Mesenchymal stem cell (in vitro differentiated cells and primary cell): ENCODE data around the gene SPATA32.

Experiments used
- DNase-seq: peaks from one replicate; pipeline ENCODE4 v3.0.0-alpha.2; 2013
- H2AFZ ChIP-seq: one replicate; pipeline ENCODE4 v1.6.1; 2013; ENCODE audit warnings: low read depth, mild to moderate bottlenecking, control low read depth, inconsistent platforms, low read length, moderate library complexity
- H2AK5ac ChIP-seq: 2 replicates; pipeline ENCODE4 v1.6.1; 2013; ENCODE audit warnings: low read length, moderate library complexity, mild to moderate bottlenecking, inconsistent platforms; ENCODE audit not compliant: severe bottlenecking
- H2BK120ac ChIP-seq: one replicate; pipeline ENCODE4 v1.6.1; 2013; ENCODE audit warnings: low read depth, mild to moderate bottlenecking, inconsistent platforms, low read length, moderate library complexity
- H2BK12ac ChIP-seq, 2 experiments: one replicate each; pipeline ENCODE4 v1.6.1; 2013; ENCODE audit warnings: inconsistent platforms in 2 of 2, low read length in 2 of 2, mild to moderate bottlenecking in 2 of 2, moderate library complexity in 2 of 2, control low read depth in 1 of 2
- H2BK15ac ChIP-seq: one replicate; pipeline ENCODE4 v1.6.1; 2013; ENCODE audit warnings: mild to moderate bottlenecking, low read depth, inconsistent platforms; ENCODE audit not compliant: poor library complexity, severe bottlenecking
- H2BK5ac ChIP-seq: 2 replicates; pipeline ENCODE4 v1.6.1; 2013; ENCODE audit warnings: low read depth, mild to moderate bottlenecking, low read length, control low read depth, inconsistent platforms; ENCODE audit not compliant: poor library complexity, severe bottlenecking
- H3K14ac ChIP-seq, 2 experiments: one replicate each; pipeline ENCODE4 v1.6.1; 2013; ENCODE audit warnings: inconsistent platforms in 2 of 2, low read length in 2 of 2, control low read depth in 1 of 2, mild to moderate bottlenecking in 1 of 2, moderate library complexity in 1 of 2
- H3K18ac ChIP-seq, 2 experiments: one replicate each; pipeline ENCODE4 v1.6.1; 2013; ENCODE audit warnings: inconsistent platforms in 2 of 2, low read length in 2 of 2, control low read depth in 1 of 2, low read depth in 1 of 2, mild to moderate bottlenecking in 1 of 2
- H3K23ac ChIP-seq, 2 experiments: one replicate each; pipeline ENCODE4 v1.6.1; 2013; ENCODE audit warnings: inconsistent platforms in 2 of 2, low read length in 2 of 2, mild to moderate bottlenecking in 2 of 2, moderate library complexity in 2 of 2, control low read depth in 1 of 2
- H3K27ac ChIP-seq: 2 replicates; pipeline ENCODE4 v1.5.1; 2013; ENCODE audit warnings: mild to moderate bottlenecking, moderate library complexity, low read length, control low read depth, inconsistent platforms; ENCODE audit not compliant: poor library complexity, severe bottlenecking
- H3K27me3 ChIP-seq, 2 experiments: 2 replicates each; pipeline versions ENCODE4 v1.6.1 to v1.7.0; 2013; ENCODE audit warnings: low read length in 2 of 2, mild to moderate bottlenecking in 2 of 2, moderate library complexity in 2 of 2, control low read depth in 1 of 2, inconsistent platforms in 1 of 2; ENCODE audit not compliant: control insufficient read depth in 1 of 2, insufficient read depth in 1 of 2
- H3K36me3 ChIP-seq, 2 experiments: 2 replicates each; pipeline versions ENCODE4 v1.6.1 to v1.7.0; 2013; ENCODE audit warnings: low read length in 2 of 2, control low read depth in 1 of 2, inconsistent platforms in 1 of 2, low read depth in 1 of 2, mild to moderate bottlenecking in 1 of 2; ENCODE audit not compliant: insufficient read depth in 2 of 2, control insufficient read depth in 1 of 2
- H3K4ac ChIP-seq, 2 experiments: one replicate each; pipeline ENCODE4 v1.6.1; 2013; ENCODE audit warnings: inconsistent platforms in 2 of 2, low read length in 2 of 2, mild to moderate bottlenecking in 2 of 2, moderate library complexity in 2 of 2, control low read depth in 1 of 2, low read depth in 1 of 2
- H3K4me1 ChIP-seq: 2 replicates; pipeline ENCODE4 v1.6.1; 2013; ENCODE audit warnings: low read depth, low read length, control low read depth; ENCODE audit not compliant: control insufficient read depth, insufficient read depth
- H3K4me2 ChIP-seq: 2 replicates; pipeline ENCODE4 v1.6.1; 2013; ENCODE audit warnings: low read length, mild to moderate bottlenecking, inconsistent platforms; ENCODE audit not compliant: poor library complexity, severe bottlenecking
- H3K4me3 ChIP-seq, 2 experiments: 2 replicates each; pipeline versions ENCODE4 v1.5.1 to v1.7.0; 2013; ENCODE audit warnings: low read length in 2 of 2, mild to moderate bottlenecking in 2 of 2, control low read depth in 1 of 2, low read depth in 1 of 2; ENCODE audit not compliant: insufficient read depth in 1 of 2
- H3K79me1 ChIP-seq: replicated peaks from 2 replicates; pipeline ENCODE4 v1.6.1; 2013; ENCODE audit warnings: mild to moderate bottlenecking, control low read depth, low read length, inconsistent platforms; ENCODE audit not compliant: poor library complexity, severe bottlenecking
- H3K9ac ChIP-seq: 2 replicates; pipeline ENCODE4 v1.7.0; 2013; ENCODE audit warnings: mild to moderate bottlenecking, low read length, moderate library complexity
- H3K9me3 ChIP-seq: 2 replicates; pipeline ENCODE4 v1.7.0; 2013; ENCODE audit warnings: mild to moderate bottlenecking, low read length; ENCODE audit not compliant: control insufficient read depth
- H4K8ac ChIP-seq: one replicate; pipeline ENCODE4 v1.6.1; 2013; ENCODE audit warnings: inconsistent platforms, mild to moderate bottlenecking, low read length, moderate library complexity
- H4K91ac ChIP-seq: one replicate; pipeline ENCODE4 v1.6.1; 2013; ENCODE audit warnings: mild to moderate bottlenecking, low read length, inconsistent platforms
- WGBS: methylation state at CpG from one replicate; pipeline ENCODE4 v1.1.7; 2013; ENCODE audit warnings: mixed read lengths; 5-methylcytosine and 5-hydroxymethylcytosine counted together

The SPATA32 gene

DNA sequence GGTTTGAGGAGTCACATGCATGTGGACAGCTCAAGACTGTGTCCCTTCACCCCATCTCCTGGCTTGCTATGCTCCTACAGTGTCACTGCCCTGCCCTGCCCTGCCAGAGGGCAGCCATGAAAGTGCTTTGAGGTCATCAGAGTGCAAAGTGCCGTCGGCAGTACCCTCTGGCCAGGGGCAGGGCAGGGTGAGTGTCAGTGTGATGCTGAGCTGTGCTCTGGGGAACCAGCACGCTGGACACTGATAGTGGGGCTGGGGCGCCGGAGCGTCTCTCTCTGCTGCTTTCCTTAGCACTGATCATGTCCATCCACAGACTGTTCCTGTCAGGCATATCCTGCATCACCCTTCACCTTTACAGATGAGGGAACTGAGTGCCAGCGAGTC, 1.6 kb upstream of the SPATA32 start:
- Histone ChIP-seq H3K4me1 (peaks cover 61% of the 10 kb centered on the region), H2AK5ac (peak overlapping the region; percentile 62), H3K36me3 (peaks cover 41 to 69% of the 10 kb centered on the region in 2 experiments), H3K4me3 (no peak overlapping the region), H2BK12ac (no peak overlapping the region), H3K14ac (no peak overlapping the region), H2AFZ (no peak overlapping the region), H3K9ac (no peak overlapping the region), H3K27ac (peak overlapping the region; percentile 57), H3K23ac (no peak overlapping the region), H3K27me3 (peaks cover 0 to 37% of the 10 kb centered on the region in 2 experiments), H3K79me1 (peaks cover 8% of the 10 kb centered on the region), H2BK5ac (no peak overlapping the region), H4K8ac (no peak overlapping the region), H4K91ac (no peak overlapping the region), H3K4me2 (no peak overlapping the region), H2BK120ac (no peak overlapping the region), H3K18ac (no peak overlapping the region), H3K4ac (no peak overlapping the region), H2BK15ac (no peak overlapping the region), H3K9me3 (no peaks in the 10 kb centered on the region)
- WGBS = 92% methylated on average over 7 of the region's 7 CpGs
- DNase-seq = no peak

DNA sequence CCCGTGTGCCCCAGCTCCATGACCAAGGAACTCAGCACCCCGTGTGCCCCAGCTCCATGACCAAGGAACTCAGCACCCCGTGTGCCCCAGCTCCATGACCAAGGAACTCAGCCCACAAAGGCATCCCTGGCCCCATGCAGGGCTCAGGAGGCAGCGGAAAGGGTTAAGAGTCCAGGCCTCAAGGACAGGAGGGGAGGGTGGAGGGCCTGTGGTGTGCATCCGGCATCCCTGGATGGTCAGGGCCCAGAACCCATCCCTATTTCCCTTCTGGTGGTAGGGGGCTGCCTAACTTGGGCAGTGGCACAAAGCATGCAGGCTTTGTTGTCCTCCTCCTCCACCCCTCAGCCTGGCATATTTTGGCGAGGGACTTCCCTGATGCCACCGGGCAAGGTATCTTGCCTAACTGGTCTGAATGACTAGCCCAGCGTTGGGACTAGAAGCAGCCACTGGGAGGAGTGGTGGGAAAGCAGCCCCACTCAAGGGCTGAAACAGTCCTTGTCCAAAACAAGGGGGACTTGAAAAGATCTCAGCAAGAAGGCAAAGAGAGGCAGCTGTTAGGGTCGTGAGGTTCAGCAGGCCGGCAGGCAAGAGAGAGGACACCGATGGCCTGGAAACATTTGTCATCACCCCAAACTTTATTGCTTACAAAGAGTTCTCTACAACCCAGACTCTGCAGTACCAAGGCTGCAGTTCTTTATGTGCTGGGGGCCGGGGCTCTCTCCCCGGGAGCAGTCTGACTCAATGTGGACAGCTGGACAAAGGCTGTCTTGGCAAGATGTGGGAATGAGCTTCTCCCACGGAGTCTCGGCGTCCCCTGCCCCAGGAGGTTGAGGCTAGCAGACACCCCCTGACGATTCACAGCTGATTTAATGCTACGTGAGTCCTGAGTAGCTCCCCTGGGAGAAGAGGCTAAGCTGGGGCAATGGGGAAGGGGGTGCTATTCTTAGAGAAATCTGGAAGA, 902 bp upstream of the SPATA32 start:
- peak overlapping the region; percentile 57 for H3K27ac ChIP-seq
- peak overlapping the region in 1 of 2 experiments; percentile 18 for H3K18ac ChIP-seq
- H4K91ac ChIP-seq = no peak overlapping the region
- no peak overlapping the region for H3K14ac ChIP-seq
- peaks cover 61% of the 10 kb centered on the region for H3K4me1 ChIP-seq
- no peak overlapping the region for H3K4me3 ChIP-seq
- no peak overlapping the region for H2BK15ac ChIP-seq
- no peak overlapping the region for H3K9ac ChIP-seq
- H3K79me1 ChIP-seq = peaks cover 8% of the 10 kb centered on the region
- peak overlapping the region in 1 of 2 experiments; percentile 53 for H3K23ac ChIP-seq
- H2AFZ ChIP-seq = no peak overlapping the region
- H3K9me3 ChIP-seq = no peaks in the 10 kb centered on the region
- DNase-seq = peak; percentile 26
- no peak overlapping the region for H2BK5ac ChIP-seq
- H3K4me2 ChIP-seq = no peak overlapping the region
- no peak overlapping the region for H2BK120ac ChIP-seq
- no peak overlapping the region for H4K8ac ChIP-seq
- WGBS = 70% methylated on average over 18 of the region's 18 CpGs
- peak overlapping the region in 1 of 2 experiments; percentile 10 for H2BK12ac ChIP-seq
- H3K36me3 ChIP-seq = peaks cover 34 to 64% of the 10 kb centered on the region in 2 experiments
- H3K27me3 ChIP-seq = peaks cover 0 to 44% of the 10 kb centered on the region in 2 experiments
- H2AK5ac ChIP-seq = peak overlapping the region; percentile 19
- no peak overlapping the region for H3K4ac ChIP-seq

DNA sequence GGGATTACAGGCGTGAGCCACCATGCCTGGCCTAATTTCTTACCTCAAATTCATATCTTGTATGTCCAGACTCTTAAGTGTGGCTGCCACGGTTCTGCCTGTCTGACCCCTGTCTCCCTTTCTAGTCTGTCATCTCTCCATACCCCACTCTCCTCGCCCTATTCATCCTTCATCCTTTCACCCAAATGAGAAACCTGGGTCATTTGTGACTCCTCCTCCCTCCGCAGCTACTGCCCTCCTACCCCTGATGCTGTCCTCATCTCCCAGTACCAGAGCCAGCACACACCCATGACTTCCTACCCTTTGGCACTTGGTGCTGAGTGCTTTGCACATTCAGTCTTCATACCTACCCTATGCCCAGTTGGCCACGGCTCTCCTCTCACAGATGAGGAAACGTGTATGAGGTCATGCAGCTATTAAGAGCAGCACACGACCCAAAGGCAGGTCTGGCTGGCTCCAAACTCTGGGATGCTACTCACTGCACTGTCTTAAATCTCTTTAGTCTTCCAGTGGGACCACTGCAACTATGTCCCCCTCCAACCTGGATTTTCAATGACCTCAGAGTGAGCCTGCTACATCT, 1.6 kb downstream of the SPATA32 start:
- no peak overlapping the region for H2BK15ac ChIP-seq
- H3K9ac ChIP-seq = no peak overlapping the region
- no peak overlapping the region for H4K91ac ChIP-seq
- H3K4me2 ChIP-seq = no peak overlapping the region
- peaks cover 41% of the 10 kb centered on the region for H3K4me1 ChIP-seq
- no peak overlapping the region for H2BK5ac ChIP-seq
- no peak overlapping the region for H2AK5ac ChIP-seq
- H3K79me1 ChIP-seq = peaks cover 8% of the 10 kb centered on the region
- H3K18ac ChIP-seq = no peak overlapping the region
- no peaks in the 10 kb centered on the region for H3K9me3 ChIP-seq
- no peak overlapping the region for H2AFZ ChIP-seq
- DNase-seq = no peak
- WGBS = 88% methylated on average over 7 of the region's 7 CpGs
- H3K27me3 ChIP-seq = peaks cover 0 to 67% of the 10 kb centered on the region in 2 experiments
- H3K36me3 ChIP-seq = peaks cover 21 to 51% of the 10 kb centered on the region in 2 experiments
- H3K4ac ChIP-seq = no peak overlapping the region
- no peak overlapping the region for H3K23ac ChIP-seq
- H3K4me3 ChIP-seq = no peak overlapping the region
- no peak overlapping the region for H4K8ac ChIP-seq
- no peak overlapping the region for H3K14ac ChIP-seq
- H2BK120ac ChIP-seq = no peak overlapping the region
- no peak overlapping the region for H3K27ac ChIP-seq
- H2BK12ac ChIP-seq = no peak overlapping the region

DNA sequence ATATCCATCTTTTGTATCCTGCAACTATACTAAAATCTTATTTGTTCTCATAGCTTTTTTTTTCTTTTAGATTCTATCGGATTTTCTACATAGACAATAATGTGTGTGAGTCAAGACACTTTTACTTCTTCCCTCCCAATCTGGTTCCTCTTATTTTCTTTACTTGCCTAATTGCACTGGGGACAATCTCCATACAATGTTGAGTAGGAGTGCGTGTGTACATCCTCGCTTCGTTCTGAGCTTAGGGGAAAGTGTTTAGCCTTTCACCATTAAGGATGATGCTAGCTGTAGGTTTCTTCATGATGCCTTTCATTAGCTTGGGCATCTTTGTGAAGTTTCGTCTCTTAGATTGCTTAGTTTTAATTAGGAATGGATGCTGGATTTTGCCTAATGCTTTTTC, 2.9 kb downstream of the SPATA32 start:
- WGBS = 46% methylated on average over 4 of the region's 5 CpGs
- H3K4me2 ChIP-seq = no peak overlapping the region
- no peak overlapping the region for H2BK15ac ChIP-seq

More for the DNA sequence above, 2.9 kb downstream of the SPATA32 start:
- H3K27me3 ChIP-seq = peaks cover 0 to 74% of the 10 kb centered on the region in 2 experiments
- no peak overlapping the region for H3K4ac ChIP-seq
- H3K14ac ChIP-seq = no peak overlapping the region
- H2BK120ac ChIP-seq = no peak overlapping the region
- H3K4me1 ChIP-seq = peaks cover 29% of the 10 kb centered on the region
- DNase-seq = no peak
- H3K4me3 ChIP-seq = no peak overlapping the region
- no peak overlapping the region for H3K27ac ChIP-seq
- peaks cover 8 to 38% of the 10 kb centered on the region in 2 experiments for H3K36me3 ChIP-seq
- H2BK5ac ChIP-seq = no peak overlapping the region
- H3K79me1 ChIP-seq = peaks cover 4% of the 10 kb centered on the region
- H3K18ac ChIP-seq = no peak overlapping the region
- no peak overlapping the region for H2AK5ac ChIP-seq
- H4K91ac ChIP-seq = no peak overlapping the region
- H4K8ac ChIP-seq = no peak overlapping the region
- H3K23ac ChIP-seq = no peak overlapping the region
- no peaks in the 10 kb centered on the region for H3K9me3 ChIP-seq
- no peak overlapping the region for H2AFZ ChIP-seq
- no peak overlapping the region for H2BK12ac ChIP-seq
- no peak overlapping the region for H3K9ac ChIP-seq
